Liver (tissue), 9 donors: ENCODE data around the gene VWCE. TPM values are rescaled to one million over a fixed set of nuclear protein-coding genes. Genes with fewer than 3 reads are reported as not detected.

ENCODE experiments used
- DNase-seq: peaks from one replicate; pipeline ENCODE4 v3.0.0-alpha.2; 2017; ENCODE audit warnings: low spot score
- H3K27ac ChIP-seq, 2 donors: one replicate each; pipeline ENCODE4 v1.7.0; 2013; ENCODE audit warnings: inconsistent platforms in 2 of 2, low read length in 2 of 2, control low read depth in 1 of 2, low read depth in 1 of 2, mild to moderate bottlenecking in 1 of 2
- H3K27me3 ChIP-seq, 4 donors: one replicate each; pipeline versions ENCODE4 v1.6.1 to v1.7.0; 2013; ENCODE audit warnings: low read length in 3 of 4, inconsistent platforms in 1 of 4, mild to moderate bottlenecking in 1 of 4, moderate library complexity in 1 of 4; ENCODE audit not compliant: control insufficient read depth in 4 of 4, insufficient read depth in 4 of 4
- H3K36me3 ChIP-seq, 4 donors: one replicate each; pipeline versions ENCODE4 v1.6.1 to v1.7.0; 2013; ENCODE audit warnings: low read length in 3 of 4, mild to moderate bottlenecking in 3 of 4, low read depth in 1 of 4, moderate library complexity in 1 of 4; ENCODE audit not compliant: control insufficient read depth in 4 of 4, insufficient read depth in 3 of 4
- H3K4me1 ChIP-seq, 4 donors: one replicate each; pipeline versions ENCODE4 v1.6.1 to v1.7.0; 2013; ENCODE audit warnings: low read length in 3 of 4, mild to moderate bottlenecking in 3 of 4, moderate library complexity in 1 of 4; ENCODE audit not compliant: control insufficient read depth in 4 of 4, insufficient read depth in 4 of 4
- H3K4me3 ChIP-seq, 3 donors: one replicate each; pipeline versions ENCODE4 v1.6.1 to v1.7.0; 2013; ENCODE audit warnings: low read length in 3 of 3, control low read depth in 1 of 3, low read depth in 1 of 3, mild to moderate bottlenecking in 1 of 3
- H3K9ac ChIP-seq, 2 donors: one replicate each; pipeline ENCODE4 v1.7.0; 2013; ENCODE audit warnings: low read length in 2 of 2, mild to moderate bottlenecking in 2 of 2, moderate library complexity in 2 of 2, control low read depth in 1 of 2, low read depth in 1 of 2
- H3K9me3 ChIP-seq, 4 donors: one replicate each; pipeline versions ENCODE4 v1.6.1 to v1.7.0; 2013; ENCODE audit warnings: low read length in 3 of 4; ENCODE audit not compliant: control insufficient read depth in 4 of 4
- EGR1 ChIP-seq, 2 donors: IDR thresholded peaks; 2 replicates each; pipeline ENCODE4 v1.6.1; 2016 to 2018; ENCODE audit warnings: antibody characterized with exemption in 2 of 2, low read depth in 2 of 2
- FOXA2 ChIP-seq: IDR thresholded peaks from 2 replicates; pipeline ENCODE4 v1.6.1; 2016; ENCODE audit warnings: antibody characterized with exemption
- GABPA ChIP-seq, 2 donors: IDR thresholded peaks in 1 of 2; conservative IDR thresholded peaks in 1 of 2; 2 replicates each; pipeline ENCODE4 v1.6.1; 2016; ENCODE audit warnings: antibody characterized with exemption in 2 of 2, mild to moderate bottlenecking in 1 of 2, moderate library complexity in 1 of 2
- NR2F2 ChIP-seq: IDR thresholded peaks from 2 replicates; pipeline ENCODE4 v1.6.1; 2016; ENCODE audit warnings: antibody characterized with exemption
- RAD21 ChIP-seq, 2 donors: IDR thresholded peaks; 2 replicates each; pipeline ENCODE4 v1.6.1; 2016; ENCODE audit warnings: antibody characterized with exemption in 2 of 2, mild to moderate bottlenecking in 2 of 2
- SP1 ChIP-seq: IDR thresholded peaks from 2 replicates; pipeline ENCODE4 v1.6.1; 2018; ENCODE audit warnings: antibody characterized with exemption, mild to moderate bottlenecking
- TAF1 ChIP-seq: conservative IDR thresholded peaks from 2 replicates; pipeline ENCODE4 v1.6.1; 2016; ENCODE audit warnings: antibody characterized with exemption, mild to moderate bottlenecking
- YY1 ChIP-seq: IDR thresholded peaks from 2 replicates; pipeline ENCODE4 v1.6.1; 2016; ENCODE audit warnings: antibody characterized with exemption, mild to moderate bottlenecking
- WGBS: extraction: QIAGEN DNeasy Blood & Tissue Kit; methylation state at CpG from one replicate; pipeline ENCODE4 v1.1.7; 2013; 5-methylcytosine and 5-hydroxymethylcytosine counted together
- polyA plus RNA-seq, 2 donors: library from polyadenylated mRNA; stranded (reverse) in 1 of 2; unstranded in 1 of 2; fragments of 200-250 nt in 1 of 2; fragments of >200 nt in 1 of 2; fragmentation: Nextera tagmentation in 1 of 2; extraction: Ambion mirVana in 1 of 2; gene quantifications; one replicate each; pipeline versions ENCODE4 v1.2.1 to v1.2.3, GENCODE V29; 2013 to 2015
- total RNA-seq, 2 donors: library from RNA; depleted of rRNA; stranded (reverse); fragments of >200 nt; gene quantifications; one replicate each; pipeline ENCODE4 v1.2.3, GENCODE V29; 2014
- TF ChIP-seq, protein P1 (sequence below): IDR thresholded peaks from 2 replicates; pipeline ENCODE4 v1.6.1; 2016; ENCODE audit warnings: antibody characterized with exemption
- TF ChIP-seq, protein P2 (sequence below): IDR thresholded peaks from 2 replicates; pipeline ENCODE4 v1.6.1; 2016; ENCODE audit warnings: antibody characterized with exemption, mild to moderate bottlenecking
- TF ChIP-seq, protein P3 (sequence below): IDR thresholded peaks from 2 replicates; pipeline ENCODE4 v1.6.1; 2016; ENCODE audit warnings: antibody characterized with exemption
- TF ChIP-seq, protein P4 (sequence below): fragments of 150-350 bp; IDR thresholded peaks from 2 replicates; pipeline ENCODE4 v1.5.1; 2017; ENCODE audit warnings: improper control_type of control experiment, low read depth, low read length; ENCODE audit not compliant: missing input control
- TF ChIP-seq, protein P5 (sequence below): IDR thresholded peaks from 2 replicates; pipeline ENCODE4 v1.6.1; 2016; ENCODE audit warnings: antibody characterized with exemption
- donor health status: healthy.
- donor health status: healthy.
- donor health status: healthy.
- donor health status: healthy.
- donor health status: healthy.

VWCE gene
- total and polyA plus RNA-seq, 4 donors: 1.9 to 6.0 (median 2.7) TPM

DNA sequence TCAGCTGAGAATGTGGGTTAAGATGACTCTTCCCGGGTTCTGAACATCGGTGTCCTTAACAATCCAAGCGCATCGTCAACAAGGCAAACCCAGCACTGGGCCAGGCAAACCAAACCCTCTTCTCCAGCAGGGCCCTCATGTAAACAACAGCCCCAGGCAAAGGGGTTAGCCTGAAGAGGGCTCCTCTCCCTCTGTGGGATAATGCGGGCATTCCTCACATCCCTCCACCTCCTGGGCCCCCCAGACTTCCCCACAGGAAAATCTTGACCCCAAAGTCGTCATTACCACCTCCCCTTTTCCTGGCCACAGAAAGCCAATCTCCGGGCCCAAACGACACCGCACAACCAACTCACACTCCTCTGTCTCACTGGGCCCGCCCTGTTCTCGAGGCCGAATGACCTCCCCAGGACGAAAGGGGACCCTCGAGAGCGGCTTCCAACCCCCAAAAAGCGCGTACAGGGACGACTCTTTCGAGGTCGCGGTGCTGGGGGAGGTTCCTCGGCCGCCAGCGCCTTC is 37.2 kb upstream of the VWCE start:
- Histone ChIP-seq H3K4me1 (peaks cover 3 to 47% (median 37%) of the 10 kb centered on the region in 4 donors), H3K9ac (peak overlapping the region; percentile 84 to 90), H3K27ac (peak overlapping the region; percentile 83 to 94), H3K27me3 (no peaks in the 10 kb centered on the region), H3K36me3 (peaks cover 0 to 21% (median 15%) of the 10 kb centered on the region in 4 donors), H3K9me3 (no peaks in the 10 kb centered on the region), H3K4me3 (peak overlapping the region; percentile 81 to 93 (median 88))
- TF ChIP-seq NR2F2 (no peak), FOXA2 (no peak), EGR1 (IDR thresholded peaks at IDR 0.05; ENCODE audit: low read depth in 2 of 2) (no peak), TAF1 (no peak), RAD21 (IDR thresholded peaks at IDR 0.05) (peak in 1 of 2 donors; percentile 2), SP1 (no peak), YY1 (no peak)
- TF ChIP-seq, protein P1, sequence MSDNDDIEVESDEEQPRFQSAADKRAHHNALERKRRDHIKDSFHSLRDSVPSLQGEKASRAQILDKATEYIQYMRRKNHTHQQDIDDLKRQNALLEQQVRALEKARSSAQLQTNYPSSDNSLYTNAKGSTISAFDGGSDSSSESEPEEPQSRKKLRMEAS: no peak
- DNase-seq: peak; percentile 47
- under 1% methylated on average over 24 of the region's 24 CpGs for WGBS

DNA sequence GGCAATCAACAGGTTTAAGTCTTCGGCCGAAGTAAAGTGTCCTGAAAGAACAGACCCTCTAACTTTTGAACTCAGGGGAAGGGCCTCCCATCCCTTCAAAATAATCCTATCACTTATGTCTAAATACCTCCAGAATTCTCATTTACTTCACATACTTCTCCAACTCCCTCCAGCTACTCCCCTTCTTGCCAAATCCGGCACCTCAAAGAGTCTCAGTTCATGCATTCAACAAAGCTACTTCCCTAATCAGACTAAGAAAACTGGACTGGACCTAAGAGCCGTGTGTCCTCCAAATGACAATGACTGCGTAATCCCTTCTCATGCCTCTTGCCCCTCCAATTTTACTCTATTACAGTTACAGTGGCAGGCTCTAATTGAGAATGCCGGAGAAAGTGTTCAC is 36.5 kb upstream of the VWCE start:
- Histone ChIP-seq H3K4me3 (peak overlapping the region; percentile 81 to 93 (median 88)), H3K9ac (peak overlapping the region in 1 of 2 donors; percentile 90), H3K4me1 (peaks cover 3 to 43% (median 34%) of the 10 kb centered on the region in 4 donors), H3K9me3 (no peaks in the 10 kb centered on the region), H3K36me3 (peaks cover 0 to 25% (median 16%) of the 10 kb centered on the region in 4 donors), H3K27ac (no peak overlapping the region), H3K27me3 (no peaks in the 10 kb centered on the region)
- no peak for TF ChIP-seq TAF1
- TF ChIP-seq GABPA (IDR thresholded peaks at IDR 0.05 in 1 of 2, conservative IDR thresholded peaks at IDR 0.05 in 1 of 2): no peak
- TF ChIP-seq, protein P2, sequence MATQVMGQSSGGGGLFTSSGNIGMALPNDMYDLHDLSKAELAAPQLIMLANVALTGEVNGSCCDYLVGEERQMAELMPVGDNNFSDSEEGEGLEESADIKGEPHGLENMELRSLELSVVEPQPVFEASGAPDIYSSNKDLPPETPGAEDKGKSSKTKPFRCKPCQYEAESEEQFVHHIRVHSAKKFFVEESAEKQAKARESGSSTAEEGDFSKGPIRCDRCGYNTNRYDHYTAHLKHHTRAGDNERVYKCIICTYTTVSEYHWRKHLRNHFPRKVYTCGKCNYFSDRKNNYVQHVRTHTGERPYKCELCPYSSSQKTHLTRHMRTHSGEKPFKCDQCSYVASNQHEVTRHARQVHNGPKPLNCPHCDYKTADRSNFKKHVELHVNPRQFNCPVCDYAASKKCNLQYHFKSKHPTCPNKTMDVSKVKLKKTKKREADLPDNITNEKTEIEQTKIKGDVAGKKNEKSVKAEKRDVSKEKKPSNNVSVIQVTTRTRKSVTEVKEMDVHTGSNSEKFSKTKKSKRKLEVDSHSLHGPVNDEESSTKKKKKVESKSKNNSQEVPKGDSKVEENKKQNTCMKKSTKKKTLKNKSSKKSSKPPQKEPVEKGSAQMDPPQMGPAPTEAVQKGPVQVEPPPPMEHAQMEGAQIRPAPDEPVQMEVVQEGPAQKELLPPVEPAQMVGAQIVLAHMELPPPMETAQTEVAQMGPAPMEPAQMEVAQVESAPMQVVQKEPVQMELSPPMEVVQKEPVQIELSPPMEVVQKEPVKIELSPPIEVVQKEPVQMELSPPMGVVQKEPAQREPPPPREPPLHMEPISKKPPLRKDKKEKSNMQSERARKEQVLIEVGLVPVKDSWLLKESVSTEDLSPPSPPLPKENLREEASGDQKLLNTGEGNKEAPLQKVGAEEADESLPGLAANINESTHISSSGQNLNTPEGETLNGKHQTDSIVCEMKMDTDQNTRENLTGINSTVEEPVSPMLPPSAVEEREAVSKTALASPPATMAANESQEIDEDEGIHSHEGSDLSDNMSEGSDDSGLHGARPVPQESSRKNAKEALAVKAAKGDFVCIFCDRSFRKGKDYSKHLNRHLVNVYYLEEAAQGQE: no peak
- no peak for TF ChIP-seq RAD21 (IDR thresholded peaks at IDR 0.05)
- no peak for TF ChIP-seq NR2F2
- no peak for TF ChIP-seq YY1
- no peak for TF ChIP-seq SP1
- TF ChIP-seq, protein P3, sequence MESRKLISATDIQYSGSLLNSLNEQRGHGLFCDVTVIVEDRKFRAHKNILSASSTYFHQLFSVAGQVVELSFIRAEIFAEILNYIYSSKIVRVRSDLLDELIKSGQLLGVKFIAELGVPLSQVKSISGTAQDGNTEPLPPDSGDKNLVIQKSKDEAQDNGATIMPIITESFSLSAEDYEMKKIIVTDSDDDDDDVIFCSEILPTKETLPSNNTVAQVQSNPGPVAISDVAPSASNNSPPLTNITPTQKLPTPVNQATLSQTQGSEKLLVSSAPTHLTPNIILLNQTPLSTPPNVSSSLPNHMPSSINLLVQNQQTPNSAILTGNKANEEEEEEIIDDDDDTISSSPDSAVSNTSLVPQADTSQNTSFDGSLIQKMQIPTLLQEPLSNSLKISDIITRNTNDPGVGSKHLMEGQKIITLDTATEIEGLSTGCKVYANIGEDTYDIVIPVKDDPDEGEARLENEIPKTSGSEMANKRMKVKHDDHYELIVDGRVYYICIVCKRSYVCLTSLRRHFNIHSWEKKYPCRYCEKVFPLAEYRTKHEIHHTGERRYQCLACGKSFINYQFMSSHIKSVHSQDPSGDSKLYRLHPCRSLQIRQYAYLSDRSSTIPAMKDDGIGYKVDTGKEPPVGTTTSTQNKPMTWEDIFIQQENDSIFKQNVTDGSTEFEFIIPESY: no peak
- TF ChIP-seq, protein P4, sequence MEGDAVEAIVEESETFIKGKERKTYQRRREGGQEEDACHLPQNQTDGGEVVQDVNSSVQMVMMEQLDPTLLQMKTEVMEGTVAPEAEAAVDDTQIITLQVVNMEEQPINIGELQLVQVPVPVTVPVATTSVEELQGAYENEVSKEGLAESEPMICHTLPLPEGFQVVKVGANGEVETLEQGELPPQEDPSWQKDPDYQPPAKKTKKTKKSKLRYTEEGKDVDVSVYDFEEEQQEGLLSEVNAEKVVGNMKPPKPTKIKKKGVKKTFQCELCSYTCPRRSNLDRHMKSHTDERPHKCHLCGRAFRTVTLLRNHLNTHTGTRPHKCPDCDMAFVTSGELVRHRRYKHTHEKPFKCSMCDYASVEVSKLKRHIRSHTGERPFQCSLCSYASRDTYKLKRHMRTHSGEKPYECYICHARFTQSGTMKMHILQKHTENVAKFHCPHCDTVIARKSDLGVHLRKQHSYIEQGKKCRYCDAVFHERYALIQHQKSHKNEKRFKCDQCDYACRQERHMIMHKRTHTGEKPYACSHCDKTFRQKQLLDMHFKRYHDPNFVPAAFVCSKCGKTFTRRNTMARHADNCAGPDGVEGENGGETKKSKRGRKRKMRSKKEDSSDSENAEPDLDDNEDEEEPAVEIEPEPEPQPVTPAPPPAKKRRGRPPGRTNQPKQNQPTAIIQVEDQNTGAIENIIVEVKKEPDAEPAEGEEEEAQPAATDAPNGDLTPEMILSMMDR: no peak
- TF ChIP-seq, protein P5, sequence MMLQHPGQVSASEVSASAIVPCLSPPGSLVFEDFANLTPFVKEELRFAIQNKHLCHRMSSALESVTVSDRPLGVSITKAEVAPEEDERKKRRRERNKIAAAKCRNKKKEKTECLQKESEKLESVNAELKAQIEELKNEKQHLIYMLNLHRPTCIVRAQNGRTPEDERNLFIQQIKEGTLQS: no peak
- TF ChIP-seq, protein P1: no peak
- TF ChIP-seq FOXA2: no peak
- WGBS: 77% methylated on average over 6 of the region's 6 CpGs
- DNase-seq: no peak
